ENCODE results near the gene RAPGEF1. TPM values are rescaled to one million over a fixed set of nuclear protein-coding genes. Genes with fewer than 3 reads are reported as not detected.

Gene RAPGEF1
- total and polyA plus RNA-seq, 2 of the 13 experiments (the other 11 are each of a cell fraction or from before 2014, with no cell fraction given), result 21.2 to 38.9 TPM

- ChIA-PET POLR2A (interaction anchor here (0.7 kb wide), 1 partner anchor 325 kb away, joined by 3 read pairs; no protein-coding TSS in a partner anchor), CTCF (ENCODE audit: low intra/inter-chr PET ratio, low total read pairs) (no interaction called here)
- H3K4me3 ChIP-seq (replicated peaks in 1 of 3; ENCODE audit: insufficient read depth in 1 of 3, low read depth in 2 of 3, low read length in 3 of 3), result no peak overlapping the region
- no peak overlapping the region for H3K9ac ChIP-seq (ENCODE audit: insufficient read depth, low read depth, low read length)
- no peak for FAIRE-seq
- no peak overlapping the region for H3K27ac ChIP-seq (ENCODE audit: extremely low read length, insufficient read depth, low read length)
- TF ChIP-seq ZNF770 (CRISPR knock-in tag; IDR thresholded peaks at IDR 0.05) (peak; percentile 88), MAX (IDR thresholded peaks at IDR 0.05) (no peak)
- no peaks in the 10 kb centered on the region for H3K27me3 ChIP-seq (ENCODE audit: control insufficient read depth in 1 of 2, insufficient read depth in 2 of 2, low read length in 2 of 2)
- no peaks in the 10 kb centered on the region for H4K20me1 ChIP-seq (ENCODE audit: insufficient read depth, low read length)
- H3K4me2 ChIP-seq (ENCODE audit: low read depth, low read length), result no peak overlapping the region
- ATAC-seq, result no peak
- H3K79me2 ChIP-seq (ENCODE audit: insufficient read depth, low read length), result peaks cover 52% of the 10 kb centered on the region
- H3K4me1 ChIP-seq (ENCODE audit: insufficient read depth, low read length), result peaks cover 59% of the 10 kb centered on the region
- WGBS (ENCODE audit: low lambda C conversion rate), result 93% methylated on average over 9 of the region's 9 CpGs
- no peaks in the 10 kb centered on the region for H3K36me3 ChIP-seq (replicated peaks in 1 of 2; ENCODE audit: control insufficient read depth in 1 of 2, insufficient read depth in 2 of 2, low read length in 2 of 2)
- DNase-seq (ENCODE audit: low spot score), result no peak
- BruUV-seq (replicated peaks), result no TSS peak
- H2AFZ ChIP-seq (ENCODE audit: low read length), result no peak overlapping the region
- intact Hi-C loops (cut with micrococcal nuclease; ENCODE audit: unreplicated experiment), result no loop called here
- in situ Hi-C loops (cut with HindIII; ENCODE audit: extremely low pct_ligation_motif_present, low pct_unique_long_range_greater_than_20kb), result no loop called here
- H3K9me3 ChIP-seq (ENCODE audit: low read length), result no peaks in the 10 kb centered on the region
Observed at GRCh38 chr9:131714821-131715220, 25.1 kb downstream of the RAPGEF1 start.

GRCh38 chr9:131714161-131714646 is 25.7 kb downstream of the RAPGEF1 start:
- Histone ChIP-seq H3K27me3 (ENCODE audit: control insufficient read depth in 1 of 2, insufficient read depth in 2 of 2, low read length in 2 of 2) (no peaks in the 10 kb centered on the region), H4K20me1 (ENCODE audit: insufficient read depth, low read length) (no peaks in the 10 kb centered on the region), H3K36me3 (replicated peaks in 1 of 2; ENCODE audit: control insufficient read depth in 1 of 2, insufficient read depth in 2 of 2, low read length in 2 of 2) (no peaks in the 10 kb centered on the region), H3K79me2 (ENCODE audit: insufficient read depth, low read length) (peaks cover 49% of the 10 kb centered on the region), H3K27ac (ENCODE audit: extremely low read length, insufficient read depth, low read length) (no peak overlapping the region), H2AFZ (ENCODE audit: low read length) (no peak overlapping the region), H3K4me1 (ENCODE audit: insufficient read depth, low read length) (peaks cover 63% of the 10 kb centered on the region), H3K4me3 (replicated peaks in 1 of 3; ENCODE audit: insufficient read depth in 1 of 3, low read depth in 2 of 3, low read length in 3 of 3) (no peak overlapping the region), H3K9me3 (ENCODE audit: low read length) (no peaks in the 10 kb centered on the region), H3K9ac (ENCODE audit: insufficient read depth, low read depth, low read length) (no peak overlapping the region), H3K4me2 (ENCODE audit: low read depth, low read length) (no peak overlapping the region)
- BruUV-seq (replicated peaks), result no TSS peak
- 96% methylated on average over 10 of the region's 10 CpGs for WGBS (ENCODE audit: low lambda C conversion rate)
- intact Hi-C loops (cut with micrococcal nuclease; ENCODE audit: unreplicated experiment) (no loop called here), in situ Hi-C loops (cut with HindIII; ENCODE audit: extremely low pct_ligation_motif_present, low pct_unique_long_range_greater_than_20kb) (no loop called here)
- FAIRE-seq (no peak), DNase-seq (ENCODE audit: low spot score) (no peak), ATAC-seq (no peak)
- ChIA-PET CTCF (ENCODE audit: low intra/inter-chr PET ratio, low total read pairs) (no interaction called here), POLR2A (interaction anchor here (0.7 kb wide), 1 partner anchor 324 kb away, joined by 3 read pairs; no protein-coding TSS in a partner anchor)
- no peak for TF ChIP-seq PAF1 (CRISPR knock-in tag; IDR thresholded peaks at IDR 0.05)
- TF ChIP-seq ZNF280B (CRISPR knock-in tag; IDR thresholded peaks at IDR 0.05; ENCODE audit: borderline replicate concordance), result no peak
- TF ChIP-seq ZNF318 (CRISPR knock-in tag; IDR thresholded peaks at IDR 0.05), result no peak
